ENCODE measurements around the gene ANGEL1. TPM values are rescaled to one million over a fixed set of nuclear protein-coding genes. Genes with fewer than 3 reads are reported as not detected.

Gene ANGEL1
- total RNA-seq, 4 donors from 2014 or later, result 7.9 to 15.8 (median 11.3) TPM

GRCh38 chr14:76832503-76832988 lies 19.9 kb upstream of the ANGEL1 start:
- H3K9me3 ChIP-seq, result no peaks in the 10 kb centered on the region
- intact Hi-C loops (cut with DNase I), result no loop called here
- H3K4me1 ChIP-seq, result peaks cover 3 to 16% (median 10%) of the 10 kb centered on the region in 4 donors
- H3K36me3 ChIP-seq, result peaks cover 0 to 9% (median 0%) of the 10 kb centered on the region in 4 donors
- no peak for TF ChIP-seq POLR2A (IDR thresholded peaks at IDR 0.05; ENCODE audit: low read depth)
- no peak for TF ChIP-seq EP300 (IDR thresholded peaks at IDR 0.05)
- TF ChIP-seq, protein P1, sequence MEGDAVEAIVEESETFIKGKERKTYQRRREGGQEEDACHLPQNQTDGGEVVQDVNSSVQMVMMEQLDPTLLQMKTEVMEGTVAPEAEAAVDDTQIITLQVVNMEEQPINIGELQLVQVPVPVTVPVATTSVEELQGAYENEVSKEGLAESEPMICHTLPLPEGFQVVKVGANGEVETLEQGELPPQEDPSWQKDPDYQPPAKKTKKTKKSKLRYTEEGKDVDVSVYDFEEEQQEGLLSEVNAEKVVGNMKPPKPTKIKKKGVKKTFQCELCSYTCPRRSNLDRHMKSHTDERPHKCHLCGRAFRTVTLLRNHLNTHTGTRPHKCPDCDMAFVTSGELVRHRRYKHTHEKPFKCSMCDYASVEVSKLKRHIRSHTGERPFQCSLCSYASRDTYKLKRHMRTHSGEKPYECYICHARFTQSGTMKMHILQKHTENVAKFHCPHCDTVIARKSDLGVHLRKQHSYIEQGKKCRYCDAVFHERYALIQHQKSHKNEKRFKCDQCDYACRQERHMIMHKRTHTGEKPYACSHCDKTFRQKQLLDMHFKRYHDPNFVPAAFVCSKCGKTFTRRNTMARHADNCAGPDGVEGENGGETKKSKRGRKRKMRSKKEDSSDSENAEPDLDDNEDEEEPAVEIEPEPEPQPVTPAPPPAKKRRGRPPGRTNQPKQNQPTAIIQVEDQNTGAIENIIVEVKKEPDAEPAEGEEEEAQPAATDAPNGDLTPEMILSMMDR (IDR thresholded peaks at IDR 0.05), result no peak
- TF ChIP-seq POLR2AphosphoS5 (IDR thresholded peaks at IDR 0.05), result no peak
- peaks cover 0 to 4% (median 0%) of the 10 kb centered on the region in 4 donors for H3K27me3 ChIP-seq
- H3K4me3 ChIP-seq, result no peak overlapping the region
- WGBS, result 73% methylated on average over 1 of the region's 1 CpG
- no peak for DNase-seq (ENCODE audit: extremely low spot score)
- H3K27ac ChIP-seq (replicated peaks in 1 of 4), result no peak overlapping the region

DNA sequence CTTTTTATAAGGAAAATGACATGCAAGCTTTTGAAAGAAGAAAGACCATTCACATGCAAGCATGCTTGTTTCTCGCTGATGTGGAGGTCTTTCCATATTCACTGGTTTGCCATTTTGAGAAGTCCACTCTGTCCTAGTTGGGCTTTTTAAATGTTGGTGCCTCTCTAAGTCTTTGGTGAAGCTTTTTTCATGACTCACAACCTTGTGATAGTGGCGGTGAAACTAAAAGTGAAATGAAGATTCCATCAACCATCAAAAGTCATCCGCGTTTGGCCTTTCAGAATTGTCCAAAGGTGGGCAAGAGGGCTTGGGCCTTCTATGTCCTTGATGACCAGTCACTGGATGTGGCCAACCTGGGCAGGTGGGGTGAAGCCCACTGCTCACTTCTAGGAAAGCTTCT lies 17.9 kb upstream of the ANGEL1 start:
- intact Hi-C loops (cut with DNase I), result no loop called here
- Histone ChIP-seq H3K27ac (replicated peaks in 1 of 4) (no peak overlapping the region), H3K9me3 (no peaks in the 10 kb centered on the region), H3K4me1 (peaks cover 3 to 16% (median 10%) of the 10 kb centered on the region in 4 donors), H3K4me3 (no peak overlapping the region), H3K36me3 (peaks cover 0 to 9% (median 0%) of the 10 kb centered on the region in 4 donors), H3K27me3 (no peaks in the 10 kb centered on the region)
- TF ChIP-seq POLR2A (IDR thresholded peaks at IDR 0.05; ENCODE audit: low read depth) (no peak), EP300 (IDR thresholded peaks at IDR 0.05) (no peak), POLR2AphosphoS5 (IDR thresholded peaks at IDR 0.05) (no peak)
- TF ChIP-seq, protein P1 (IDR thresholded peaks at IDR 0.05), result no peak
- 87% methylated on average over 2 of the region's 4 CpGs for WGBS
- DNase-seq (ENCODE audit: extremely low spot score), result no peak

DNA sequence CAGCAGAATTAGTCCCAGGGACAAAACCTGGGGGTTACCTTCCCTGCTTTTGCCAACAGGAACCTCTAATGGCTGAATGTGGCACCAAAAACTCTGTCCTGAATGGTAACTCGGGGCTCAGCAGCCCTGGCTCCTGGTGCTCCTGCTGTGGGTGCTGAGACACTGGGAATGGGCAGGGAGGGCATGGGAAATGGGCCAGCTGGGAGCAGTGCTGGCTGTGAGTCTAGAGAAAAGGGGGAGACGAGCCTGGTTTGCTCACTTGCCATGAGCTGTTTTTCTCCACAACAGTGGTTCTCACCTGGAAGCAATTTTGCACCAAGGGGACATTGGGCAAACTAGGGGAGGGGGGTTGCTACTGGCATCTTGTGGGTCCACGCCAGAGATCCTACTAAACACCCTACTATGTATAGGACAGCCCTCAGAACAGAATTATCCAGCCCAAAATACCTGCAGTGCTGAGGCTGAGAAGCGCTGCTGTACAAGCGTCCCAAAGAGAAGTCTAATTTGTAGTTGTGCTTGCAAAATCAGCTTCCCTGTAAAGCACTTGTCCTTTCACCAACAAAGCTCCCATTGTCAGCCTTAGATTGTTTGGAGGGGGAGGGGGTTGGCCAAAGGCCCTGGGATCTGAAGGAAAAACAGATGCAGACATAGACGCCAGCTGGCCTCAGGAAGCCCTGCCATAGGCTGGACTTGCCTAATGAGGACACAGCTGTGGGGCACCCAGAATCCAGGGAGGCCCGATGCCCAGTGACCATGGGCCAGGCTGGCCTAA lies 17.2 kb upstream of the ANGEL1 start:
- intact Hi-C loops (cut with DNase I), result no loop called here

DNA sequence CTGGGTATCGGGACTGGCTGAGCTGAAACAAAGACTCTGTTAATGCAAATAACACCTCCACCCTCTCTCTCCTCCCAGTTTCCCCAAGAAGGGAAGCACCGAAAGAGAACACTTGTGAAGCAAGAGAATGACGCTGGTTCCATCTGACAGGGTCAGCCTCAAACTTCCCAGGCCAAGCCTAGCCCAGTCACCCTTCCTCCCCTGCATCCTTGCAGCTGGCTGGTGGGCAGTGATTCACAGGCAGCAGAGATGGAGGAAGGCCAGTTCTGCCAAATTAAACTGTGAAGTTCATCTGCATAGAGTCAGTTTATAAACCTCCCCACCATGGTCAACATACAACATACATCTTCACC lies 16.3 kb upstream of the ANGEL1 start:
- H3K36me3 ChIP-seq, result no peaks in the 10 kb centered on the region
- DNase-seq (ENCODE audit: extremely low spot score), result no peak
- H3K27me3 ChIP-seq, result no peaks in the 10 kb centered on the region
- H3K9me3 ChIP-seq, result no peaks in the 10 kb centered on the region
- TF ChIP-seq, protein P1 (IDR thresholded peaks at IDR 0.05), result no peak
- TF ChIP-seq EP300 (IDR thresholded peaks at IDR 0.05) (no peak), POLR2A (IDR thresholded peaks at IDR 0.05; ENCODE audit: low read depth) (no peak), POLR2AphosphoS5 (IDR thresholded peaks at IDR 0.05) (no peak)
- no peak overlapping the region for H3K4me3 ChIP-seq
- H3K27ac ChIP-seq (replicated peaks in 1 of 4), result peak overlapping the region in 3 of 4 donors; percentile 10 to 42 (median 13)
- WGBS, result 58% methylated on average over 3 of the region's 3 CpGs
- peaks cover 3 to 16% (median 10%) of the 10 kb centered on the region in 4 donors for H3K4me1 ChIP-seq
- intact Hi-C loops (cut with DNase I), result no loop called here

More for the DNA sequence above, 17.2 kb upstream of the ANGEL1 start:
- no peak for DNase-seq (ENCODE audit: extremely low spot score)
- H3K4me3 ChIP-seq, result no peak overlapping the region
- peak overlapping the region in 2 of 4 donors; percentile 29 to 42 for H3K27ac ChIP-seq (replicated peaks in 1 of 4)
- TF ChIP-seq POLR2A (IDR thresholded peaks at IDR 0.05; ENCODE audit: low read depth) (no peak), POLR2AphosphoS5 (IDR thresholded peaks at IDR 0.05) (peak in 1 of 2 donors; percentile 6), EP300 (IDR thresholded peaks at IDR 0.05) (no peak)
- peaks cover 3 to 16% (median 10%) of the 10 kb centered on the region in 4 donors for H3K4me1 ChIP-seq
- 69% methylated on average over 6 of the region's 7 CpGs for WGBS
- H3K9me3 ChIP-seq, result no peaks in the 10 kb centered on the region
- peaks cover 0 to 5% (median 0%) of the 10 kb centered on the region in 4 donors for H3K36me3 ChIP-seq
- H3K27me3 ChIP-seq, result no peaks in the 10 kb centered on the region

- H3K9me3 ChIP-seq, result no peaks in the 10 kb centered on the region
- intact Hi-C loops (cut with DNase I), result no loop called here
- WGBS, result 72% methylated on average over 17 of the region's 17 CpGs
- peak overlapping the region; percentile 27 to 38 (median 32) for H3K4me3 ChIP-seq
- DNase-seq (ENCODE audit: extremely low spot score), result no peak
- TF ChIP-seq POLR2AphosphoS5 (IDR thresholded peaks at IDR 0.05) (no peak), EP300 (IDR thresholded peaks at IDR 0.05) (no peak), POLR2A (IDR thresholded peaks at IDR 0.05; ENCODE audit: low read depth) (no peak)
- TF ChIP-seq, protein P1 (IDR thresholded peaks at IDR 0.05), result no peak
- H3K27ac ChIP-seq (replicated peaks in 1 of 4), result peak overlapping the region in 3 of 4 donors; percentile 6 to 58 (median 13)
- no peaks in the 10 kb centered on the region for H3K27me3 ChIP-seq
- H3K4me1 ChIP-seq, result peaks cover 3 to 16% (median 10%) of the 10 kb centered on the region in 4 donors
- H3K36me3 ChIP-seq, result no peaks in the 10 kb centered on the region
Measured at GRCh38 chr14:76828339-76829012, 15.8 kb upstream of the ANGEL1 start.
